Fibroblast of mammary gland (primary cell): ENCODE measurements around the gene ADGRD1.

Experiments used
- DNase-seq: peaks from one replicate; pipeline ENCODE4 v3.0.0-alpha.2; 2010; ENCODE audit warnings: low read depth
- H3K4me3 ChIP-seq: 2 replicates; pipeline ENCODE4 v1.5.1; 2011; ENCODE audit warnings: low read depth, mild to moderate bottlenecking, low read length, moderate library complexity; ENCODE audit not compliant: control insufficient read depth
- TF ChIP-seq, protein P1 (sequence below): conservative IDR thresholded peaks from 2 replicates; pipeline ENCODE4 v1.5.1; 2011; ENCODE audit warnings: low read depth, low read length, inconsistent platforms; ENCODE audit not compliant: control insufficient read depth, insufficient read depth

ADGRD1 gene

GRCh38 chr12:131058700-131059099 lies 105.0 kb downstream of the ADGRD1 start:
- DNase-seq: no peak
- no peak overlapping the region for H3K4me3 ChIP-seq
- TF ChIP-seq, protein P1, sequence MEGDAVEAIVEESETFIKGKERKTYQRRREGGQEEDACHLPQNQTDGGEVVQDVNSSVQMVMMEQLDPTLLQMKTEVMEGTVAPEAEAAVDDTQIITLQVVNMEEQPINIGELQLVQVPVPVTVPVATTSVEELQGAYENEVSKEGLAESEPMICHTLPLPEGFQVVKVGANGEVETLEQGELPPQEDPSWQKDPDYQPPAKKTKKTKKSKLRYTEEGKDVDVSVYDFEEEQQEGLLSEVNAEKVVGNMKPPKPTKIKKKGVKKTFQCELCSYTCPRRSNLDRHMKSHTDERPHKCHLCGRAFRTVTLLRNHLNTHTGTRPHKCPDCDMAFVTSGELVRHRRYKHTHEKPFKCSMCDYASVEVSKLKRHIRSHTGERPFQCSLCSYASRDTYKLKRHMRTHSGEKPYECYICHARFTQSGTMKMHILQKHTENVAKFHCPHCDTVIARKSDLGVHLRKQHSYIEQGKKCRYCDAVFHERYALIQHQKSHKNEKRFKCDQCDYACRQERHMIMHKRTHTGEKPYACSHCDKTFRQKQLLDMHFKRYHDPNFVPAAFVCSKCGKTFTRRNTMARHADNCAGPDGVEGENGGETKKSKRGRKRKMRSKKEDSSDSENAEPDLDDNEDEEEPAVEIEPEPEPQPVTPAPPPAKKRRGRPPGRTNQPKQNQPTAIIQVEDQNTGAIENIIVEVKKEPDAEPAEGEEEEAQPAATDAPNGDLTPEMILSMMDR: no peak

GRCh38 chr12:131060011-131060703 lies 106.5 kb downstream of the ADGRD1 start:
- no peak overlapping the region for H3K4me3 ChIP-seq
- TF ChIP-seq, protein P1: no peak
- DNase-seq: no peak

DNA sequence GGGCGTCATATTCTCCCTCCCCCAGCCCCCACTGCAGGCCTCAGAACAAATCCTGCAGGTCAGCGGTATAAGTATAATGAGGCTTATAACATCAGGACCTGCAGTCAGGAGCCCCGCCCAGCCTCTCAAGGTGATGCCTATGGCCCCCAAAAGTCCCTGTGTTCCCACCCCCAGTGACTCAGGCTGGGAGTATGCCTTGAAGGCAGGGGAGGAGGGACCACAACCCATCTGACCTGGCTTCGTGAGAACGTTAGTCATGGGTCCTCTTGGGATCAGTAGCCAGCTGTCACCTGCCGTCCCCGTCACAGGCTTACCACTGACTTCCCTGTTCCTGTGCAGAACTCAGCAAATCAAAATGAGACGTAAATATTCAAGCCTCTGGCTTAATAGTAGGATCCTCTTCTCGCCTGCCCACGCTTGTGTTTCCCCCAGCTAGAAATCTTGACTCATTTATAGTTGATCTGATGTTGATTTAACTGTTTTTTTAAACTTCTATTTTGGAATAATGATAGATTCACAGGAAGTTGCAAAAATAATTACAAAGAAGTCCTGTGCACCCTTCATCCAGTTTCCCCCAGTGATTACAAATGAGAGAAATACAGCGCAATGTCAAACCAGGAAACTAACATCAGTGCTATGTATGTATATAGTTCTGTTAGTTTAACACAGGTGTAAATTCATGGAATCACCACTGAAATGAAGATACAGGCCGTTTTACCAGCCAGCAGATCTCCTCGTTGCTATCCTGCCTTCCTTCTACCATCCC lies 107.5 kb downstream of the ADGRD1 start:
- no peak for DNase-seq
- H3K4me3 ChIP-seq: no peak overlapping the region
- TF ChIP-seq, protein P1: no peak

DNA sequence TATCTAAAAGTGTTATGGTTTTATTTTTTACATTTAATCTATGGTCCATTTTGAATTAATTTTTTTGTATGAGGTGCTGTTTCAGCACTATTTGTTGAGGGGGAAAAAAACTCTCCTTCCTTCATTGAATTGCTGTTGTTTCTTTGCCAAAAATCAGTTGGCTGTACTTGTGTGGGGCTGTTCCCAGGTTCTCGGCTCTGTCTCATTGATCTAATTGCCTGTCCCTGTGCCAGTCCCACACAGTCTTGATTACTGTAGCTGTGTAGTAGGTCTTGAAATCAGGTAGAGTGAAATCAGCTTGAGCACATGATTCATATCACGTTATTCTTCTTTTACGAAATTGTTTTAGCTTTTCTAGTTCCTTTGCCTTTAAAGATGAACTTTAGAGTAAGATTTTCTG lies 109.7 kb downstream of the ADGRD1 start:
- TF ChIP-seq, protein P1: no peak
- no peak for DNase-seq
- H3K4me3 ChIP-seq: no peak overlapping the region

DNA sequence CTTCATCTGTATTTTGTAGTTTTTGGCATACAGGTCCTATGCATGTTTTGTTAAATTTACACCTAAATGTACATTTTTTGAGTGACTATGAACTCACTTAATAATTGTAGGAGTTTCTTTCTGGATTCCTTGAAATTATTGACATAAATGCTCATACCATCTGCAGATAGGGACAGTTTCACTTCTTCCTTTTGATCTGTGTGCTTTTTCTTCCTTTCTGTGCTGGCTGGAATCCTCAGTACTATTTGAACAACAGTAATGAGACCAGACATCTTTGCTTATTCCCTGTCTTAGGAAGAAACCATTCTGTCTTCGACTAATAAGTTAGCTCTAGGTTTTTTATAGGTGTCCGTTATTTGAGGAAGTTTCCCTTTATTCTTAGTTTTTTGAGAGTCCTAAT lies 110.3 kb downstream of the ADGRD1 start:
- no peak for DNase-seq
- TF ChIP-seq, protein P1: no peak
- no peak overlapping the region for H3K4me3 ChIP-seq

DNA sequence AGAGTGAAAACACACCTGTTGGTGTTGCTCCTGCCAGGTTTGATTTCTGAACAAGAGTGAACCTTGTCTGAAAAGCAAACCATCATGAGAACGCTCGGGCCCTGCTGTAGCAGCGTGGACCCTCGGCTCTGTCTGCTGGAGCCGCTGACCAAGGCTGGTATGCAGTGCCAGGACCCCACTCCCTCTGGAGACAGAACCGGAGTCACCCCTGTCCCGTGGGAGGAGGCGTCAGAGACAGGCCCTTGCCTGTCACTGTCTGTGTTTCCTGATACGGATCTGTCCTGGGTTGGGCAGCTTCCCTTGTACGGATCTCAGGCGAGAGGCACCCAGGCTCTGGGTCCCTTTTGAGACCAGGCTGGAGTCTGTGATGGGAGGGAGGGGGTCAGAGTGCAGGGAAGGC lies 111.6 kb downstream of the ADGRD1 start:
- TF ChIP-seq, protein P1: no peak
- no peak for DNase-seq
- no peak overlapping the region for H3K4me3 ChIP-seq

- DNase-seq: no peak
- no peak overlapping the region for H3K4me3 ChIP-seq
- TF ChIP-seq, protein P1: no peak
These were observed 112.1 kb downstream of the ADGRD1 start for GRCh38 chr12:131065801-131066200.
